ENCODE results near the gene SLC6A12.

Gene SLC6A12

DNA sequence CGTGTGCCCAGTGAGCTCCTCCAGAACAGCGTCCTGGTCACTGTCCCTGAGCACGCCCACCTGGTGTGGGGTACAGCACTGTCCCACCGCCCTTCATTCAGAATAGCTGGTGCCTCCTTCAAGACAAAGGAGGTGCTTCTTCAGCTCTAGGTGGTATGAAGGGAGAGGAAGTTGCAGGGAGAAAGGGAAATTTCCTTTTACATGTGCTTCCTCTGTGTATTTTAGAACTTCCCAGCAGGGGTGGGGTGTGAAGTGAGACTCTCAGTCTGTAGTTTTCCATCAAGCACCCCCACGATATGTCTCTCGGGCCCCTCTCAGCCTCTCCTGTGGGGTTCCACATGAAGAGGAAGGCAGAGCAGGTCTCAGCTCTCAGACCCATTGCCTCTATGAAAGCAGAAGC is 1.2 kb upstream of the SLC6A12 start:
- no peak for FAIRE-seq
- no peak for DNase-seq (ENCODE audit: insufficient read length, low spot score)
- TF ChIP-seq POLR2A (IDR thresholded peaks at IDR 0.05; ENCODE audit: low read depth, low read length) = no peak

DNA sequence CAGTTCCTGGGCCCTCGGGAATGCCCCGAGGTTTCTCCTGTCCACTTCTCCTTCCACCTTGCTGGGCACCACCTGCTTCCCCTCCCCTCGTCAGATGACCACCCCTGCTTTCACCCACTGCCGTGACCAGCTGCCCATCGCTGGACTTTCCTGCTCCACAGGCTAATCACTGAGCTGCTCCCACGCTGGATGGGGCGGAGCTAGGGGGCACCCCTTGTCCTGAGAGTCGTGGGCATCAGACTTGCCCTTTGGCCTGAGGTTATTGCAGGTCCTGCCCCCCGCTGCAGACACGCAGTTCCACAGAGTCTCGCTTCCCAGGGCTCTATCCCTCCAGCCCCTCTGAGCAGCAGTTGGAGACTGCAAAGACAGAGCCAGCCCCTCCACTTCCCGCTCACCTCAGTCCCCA is 427 bp downstream of the SLC6A12 start:
- FAIRE-seq = no peak
- no peak for DNase-seq (ENCODE audit: insufficient read length, low spot score)
- no peak for TF ChIP-seq POLR2A (IDR thresholded peaks at IDR 0.05; ENCODE audit: low read depth, low read length)

DNA sequence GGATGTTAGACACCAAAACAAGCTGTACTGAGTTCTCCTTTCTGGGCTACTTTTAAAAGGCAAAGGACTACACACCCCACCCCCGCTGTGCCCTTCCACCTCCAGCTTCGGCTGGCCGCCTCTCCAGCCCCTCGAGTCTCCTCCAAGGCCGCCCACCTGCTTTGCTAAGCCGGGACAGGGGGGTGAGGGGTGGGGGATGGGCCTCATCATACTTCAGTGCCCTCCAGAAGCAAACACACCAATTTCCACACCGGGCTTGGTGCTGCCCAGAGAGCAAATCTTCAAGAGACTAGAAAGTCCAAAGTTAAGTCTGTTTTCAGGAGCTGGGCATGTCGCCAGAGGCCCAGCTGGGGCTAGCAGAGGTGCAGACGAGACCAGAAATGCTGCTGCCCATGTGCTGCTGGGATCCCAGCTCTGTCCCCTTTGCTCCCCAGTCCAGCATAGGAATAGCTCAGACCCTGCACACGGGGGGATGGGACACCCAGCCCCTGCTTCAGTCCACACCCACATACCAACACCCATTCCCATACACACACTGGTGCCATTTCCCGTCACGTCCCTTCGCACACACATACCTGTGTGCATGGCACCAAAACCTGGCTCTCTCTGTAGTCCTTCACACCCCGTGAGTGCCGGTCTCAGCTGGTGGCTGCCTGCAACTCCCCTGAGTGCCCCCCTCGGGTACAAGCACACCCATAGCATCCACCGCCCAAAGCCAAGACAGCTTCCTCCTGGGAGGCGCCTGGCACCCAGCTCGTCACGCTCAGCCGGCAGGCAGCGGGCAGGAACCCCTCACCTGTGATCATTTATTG is 1.0 kb downstream of the SLC6A12 start:
- TF ChIP-seq POLR2A (IDR thresholded peaks at IDR 0.05; ENCODE audit: low read depth, low read length) = no peak
- FAIRE-seq (no peak), DNase-seq (ENCODE audit: insufficient read length, low spot score) (no peak)

DNA sequence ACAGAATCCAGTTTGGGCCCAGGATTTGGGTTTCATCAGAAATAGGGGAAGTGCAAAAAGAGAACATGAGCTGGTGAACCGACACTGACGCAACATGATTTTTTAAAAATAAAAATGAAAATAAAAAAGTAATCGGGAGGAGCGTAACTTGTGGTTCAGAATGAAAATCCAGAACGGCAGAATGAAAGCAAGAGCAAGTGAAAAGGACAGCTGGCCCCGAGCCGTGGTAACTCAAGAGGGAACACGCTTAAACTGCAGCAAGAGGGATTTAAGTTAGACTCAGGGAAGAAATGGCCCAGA is 1.6 kb downstream of the SLC6A12 start:
- DNase-seq (ENCODE audit: insufficient read length, low spot score) = no peak
- no peak for FAIRE-seq
- TF ChIP-seq POLR2A (IDR thresholded peaks at IDR 0.05; ENCODE audit: low read depth, low read length) = no peak

DNA sequence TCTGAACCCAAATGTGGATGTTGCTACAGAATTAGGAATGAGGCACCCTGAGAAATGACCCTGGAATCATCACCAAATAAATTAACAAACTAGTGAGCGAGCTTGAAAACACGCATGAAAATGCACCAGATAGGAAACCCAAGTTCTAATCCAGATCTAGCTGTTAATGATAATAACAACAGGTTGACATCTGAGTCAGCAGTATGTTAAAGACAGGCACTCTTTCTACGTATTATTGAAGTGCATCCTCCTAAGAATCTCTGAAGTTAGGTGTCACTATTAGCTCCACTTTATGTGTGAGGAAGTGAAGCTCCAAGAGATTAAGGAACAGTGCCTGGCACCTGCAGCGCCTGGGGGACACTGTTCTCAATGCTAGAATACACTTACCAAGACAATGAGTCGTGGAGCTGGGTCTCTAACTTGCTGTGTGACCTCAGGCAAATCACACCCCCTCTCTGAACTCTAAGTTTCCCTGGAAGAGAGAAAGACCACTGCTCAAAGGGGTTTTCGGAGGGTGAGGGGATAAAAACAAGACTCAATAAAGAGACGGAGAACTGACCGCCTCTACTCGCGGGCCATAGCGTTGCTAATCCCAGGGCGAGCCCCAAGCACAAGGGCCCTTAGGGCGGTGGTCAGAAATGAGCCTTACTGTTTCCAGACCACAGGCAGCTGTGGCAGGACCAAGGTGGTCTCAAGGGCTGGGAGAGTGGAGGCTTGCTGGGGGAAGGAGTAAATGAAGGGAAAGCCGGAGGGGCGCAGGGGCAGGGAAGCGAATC is 2.1 kb downstream of the SLC6A12 start:
- no peak for DNase-seq (ENCODE audit: insufficient read length, low spot score)
- no peak for TF ChIP-seq POLR2A (IDR thresholded peaks at IDR 0.05; ENCODE audit: low read depth, low read length)
- no peak for FAIRE-seq

DNA sequence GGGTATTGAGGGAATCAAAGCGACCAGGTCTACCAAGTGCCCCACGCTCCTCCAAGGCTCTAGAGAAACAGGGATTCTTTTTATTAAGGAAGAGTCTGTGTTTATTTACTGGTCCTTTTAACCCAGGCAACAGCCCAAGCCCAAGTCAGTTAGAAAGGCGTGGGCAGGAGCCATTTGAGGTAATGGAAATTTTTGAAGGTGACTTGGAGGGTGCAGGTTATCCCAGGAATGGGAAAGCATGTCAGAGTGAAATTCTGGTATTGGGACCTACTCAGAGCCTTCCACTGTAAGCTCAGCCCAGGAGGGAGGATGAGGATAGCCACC is 2.9 kb downstream of the SLC6A12 start:
- DNase-seq (ENCODE audit: insufficient read length, low spot score) = no peak
- FAIRE-seq = no peak
- TF ChIP-seq POLR2A (IDR thresholded peaks at IDR 0.05; ENCODE audit: low read depth, low read length) = no peak

DNA sequence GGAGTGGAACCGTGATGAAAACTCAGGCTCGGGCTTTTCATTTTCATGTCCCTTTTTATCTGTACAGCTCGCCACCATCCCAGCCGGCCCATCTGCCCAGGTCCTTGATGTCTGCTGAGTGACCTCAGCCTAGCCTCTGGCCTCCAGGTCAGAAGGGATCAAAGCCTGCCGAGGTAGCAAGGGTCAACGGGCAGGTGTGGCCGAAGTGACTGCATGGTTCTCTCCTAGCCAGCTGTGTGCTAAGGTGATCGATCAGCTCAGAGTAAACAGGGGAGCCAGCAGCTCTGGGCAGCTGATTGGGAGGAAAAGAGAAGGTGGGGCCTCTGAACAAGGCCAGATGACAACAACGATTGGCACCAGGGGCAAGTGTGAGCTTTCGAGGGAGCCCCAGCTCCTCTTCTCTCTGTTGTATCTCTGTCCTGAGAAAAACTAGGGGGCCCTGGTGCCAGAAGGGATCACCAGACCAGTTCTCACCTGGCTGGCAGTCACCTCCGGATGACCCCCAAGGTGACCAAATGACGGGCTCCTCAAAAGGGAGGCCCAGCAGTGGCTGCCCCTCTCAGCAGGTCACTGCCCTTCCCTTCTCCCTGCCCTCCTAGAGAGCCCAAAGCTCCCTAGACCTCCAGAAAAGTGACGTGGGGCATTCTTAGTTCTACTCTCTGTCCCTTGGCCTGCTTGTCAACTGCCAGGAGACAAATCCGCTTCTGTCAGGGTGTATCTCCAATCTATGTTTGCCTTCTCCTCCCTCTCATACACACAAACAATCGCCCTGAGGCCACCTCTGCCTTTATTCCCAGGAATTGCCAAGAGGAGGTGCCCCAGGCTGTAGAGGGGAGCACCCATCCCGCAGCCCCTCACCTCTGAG is 3.4 kb downstream of the SLC6A12 start:
- FAIRE-seq (no peak), DNase-seq (ENCODE audit: insufficient read length, low spot score) (no peak)
- no peak for TF ChIP-seq POLR2A (IDR thresholded peaks at IDR 0.05; ENCODE audit: low read depth, low read length)

DNA sequence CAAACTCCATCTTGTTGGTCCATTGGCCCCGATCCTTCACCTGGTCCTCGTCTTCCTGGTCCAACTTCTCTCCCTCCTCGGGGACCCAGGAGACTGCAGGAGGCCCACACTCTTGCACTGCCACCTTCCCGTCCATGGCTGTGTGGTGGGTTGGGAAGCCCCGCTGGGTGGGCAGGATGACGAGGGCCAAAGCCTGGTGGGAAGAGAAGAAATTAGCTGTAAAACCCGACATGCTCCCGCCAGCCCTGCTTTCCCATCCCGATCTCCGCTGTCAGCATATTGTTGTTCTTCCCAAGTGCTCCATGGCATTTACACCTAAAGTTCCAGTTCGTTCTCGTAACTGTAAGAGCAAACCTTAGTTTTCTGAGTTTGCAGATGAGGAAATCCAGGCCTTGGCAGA is 4.1 kb downstream of the SLC6A12 start:
- TF ChIP-seq POLR2A (IDR thresholded peaks at IDR 0.05; ENCODE audit: low read depth, low read length) = no peak
- DNase-seq (ENCODE audit: insufficient read length, low spot score) (no peak), FAIRE-seq (no peak)

DNA sequence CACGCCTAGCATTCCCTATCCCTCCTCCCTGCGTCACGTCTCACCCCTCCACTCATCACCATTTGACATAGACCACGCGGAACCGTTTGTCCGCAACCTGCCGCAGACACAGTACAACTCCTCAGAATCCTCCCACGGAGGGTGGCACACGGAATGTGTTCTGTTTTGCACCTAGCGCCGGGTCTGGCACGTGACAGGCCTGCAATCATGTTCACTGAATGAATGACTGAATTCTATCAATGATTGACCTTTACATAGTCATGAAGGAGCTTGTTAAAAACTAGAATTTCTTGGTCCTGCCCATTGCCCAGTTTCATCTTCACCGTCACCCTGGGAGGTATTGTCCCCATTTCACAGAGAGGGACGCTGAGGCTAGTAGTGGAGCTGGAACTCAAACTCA is 4.7 kb downstream of the SLC6A12 start:
- no peak for FAIRE-seq
- DNase-seq (ENCODE audit: insufficient read length, low spot score) = no peak
- TF ChIP-seq POLR2A (IDR thresholded peaks at IDR 0.05; ENCODE audit: low read depth, low read length) = no peak

DNA sequence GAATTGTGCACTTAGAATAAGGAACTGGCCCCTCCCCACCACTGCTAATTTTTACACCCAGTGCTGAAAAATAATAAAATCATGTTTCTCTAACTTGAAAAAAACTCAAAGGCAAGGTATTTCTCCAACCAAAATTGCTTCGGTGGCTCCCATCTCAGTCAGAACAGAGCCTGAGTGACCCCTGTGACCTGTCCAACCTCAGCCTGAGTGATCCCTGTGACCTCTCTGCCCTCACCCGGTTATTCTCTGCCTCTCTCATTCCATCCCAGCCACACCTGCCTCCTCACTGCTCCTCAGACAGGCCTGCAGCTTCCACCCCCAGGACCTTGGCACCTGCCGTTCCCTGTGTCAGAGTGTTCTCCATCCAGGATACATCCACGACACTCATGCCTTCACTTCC is 5.1 kb downstream of the SLC6A12 start:
- no peak for TF ChIP-seq POLR2A (IDR thresholded peaks at IDR 0.05; ENCODE audit: low read depth, low read length)
- FAIRE-seq (no peak), DNase-seq (ENCODE audit: insufficient read length, low spot score) (no peak)

DNA sequence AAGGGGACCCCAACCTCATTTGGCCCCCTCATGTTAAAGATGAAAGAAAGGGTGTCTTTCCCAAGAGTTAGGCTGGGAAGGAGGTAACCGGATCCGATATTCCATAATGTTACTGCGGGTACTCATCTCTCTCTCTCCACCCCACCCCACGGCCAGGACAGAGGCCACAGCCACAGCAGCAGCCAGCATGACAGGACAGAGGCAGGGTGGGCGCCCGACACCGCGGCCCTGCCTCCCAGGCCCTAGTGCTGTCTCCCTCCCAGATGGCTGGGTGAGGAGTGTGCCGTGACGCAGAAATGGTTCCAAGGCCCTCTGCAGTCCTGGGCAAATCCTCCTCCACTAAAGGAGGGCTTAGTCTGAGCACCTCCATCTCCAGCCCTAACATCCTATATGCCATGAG is 6.2 kb downstream of the SLC6A12 start:
- TF ChIP-seq POLR2A (IDR thresholded peaks at IDR 0.05; ENCODE audit: low read depth, low read length) = no peak
- no peak for DNase-seq (ENCODE audit: insufficient read length, low spot score)
- no peak for FAIRE-seq

DNA sequence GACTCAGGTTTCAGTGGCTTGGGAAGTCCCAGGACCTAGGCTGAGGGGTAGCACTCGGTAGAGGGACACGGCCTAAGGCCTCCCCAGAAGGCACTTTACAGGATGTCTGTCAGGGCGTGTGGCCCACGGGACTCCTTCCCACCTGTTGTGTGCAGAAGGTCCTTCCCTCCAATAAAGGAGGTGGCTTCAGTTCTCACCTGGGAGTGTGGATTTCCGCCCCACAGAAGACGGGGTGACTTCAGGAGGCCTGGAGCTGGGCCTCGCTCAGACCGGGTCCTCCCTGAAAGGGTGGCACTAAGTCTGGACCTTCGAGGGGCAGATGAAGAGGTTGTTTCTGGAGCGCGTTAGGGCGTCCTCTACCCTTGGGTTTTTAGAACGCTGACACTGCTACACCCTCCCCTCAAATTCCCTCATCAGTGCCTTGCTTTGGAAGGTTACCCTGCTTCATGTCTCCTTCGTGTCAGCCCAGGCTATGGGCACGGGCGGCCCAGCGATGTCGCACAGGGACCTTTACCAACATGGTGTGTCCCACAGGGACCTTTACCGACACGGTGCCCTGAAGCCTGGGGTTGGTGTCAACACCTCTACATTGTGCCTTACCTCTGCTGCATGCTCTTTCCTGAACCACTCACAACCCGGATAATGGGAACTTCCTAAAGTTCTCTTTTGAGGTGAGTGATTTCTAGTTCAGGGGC is 7.1 kb downstream of the SLC6A12 start:
- FAIRE-seq (no peak), DNase-seq (ENCODE audit: insufficient read length, low spot score) (no peak)
- no peak for TF ChIP-seq POLR2A (IDR thresholded peaks at IDR 0.05; ENCODE audit: low read depth, low read length)

DNA sequence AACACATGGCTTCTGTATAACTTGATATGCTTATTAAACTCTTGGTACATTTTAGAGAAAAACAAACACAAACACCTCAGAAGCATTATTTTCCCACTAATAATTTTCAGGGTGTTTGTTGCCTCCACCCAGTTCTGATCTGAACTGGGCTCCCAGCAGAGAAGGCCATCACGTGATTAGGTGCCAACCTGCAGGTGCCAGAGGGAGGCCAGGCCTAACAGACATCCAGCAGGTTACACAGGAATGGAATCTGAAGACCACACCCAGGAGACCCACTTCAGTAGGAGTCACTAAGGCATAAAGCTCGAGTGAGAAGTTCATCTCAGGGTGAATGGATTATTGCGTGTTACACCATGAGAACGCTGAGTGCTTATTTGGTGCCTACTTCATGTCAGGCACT is 8.9 kb downstream of the SLC6A12 start:
- FAIRE-seq (no peak), DNase-seq (ENCODE audit: insufficient read length, low spot score) (no peak)
- no peak for TF ChIP-seq POLR2A (IDR thresholded peaks at IDR 0.05; ENCODE audit: low read depth, low read length)

DNA sequence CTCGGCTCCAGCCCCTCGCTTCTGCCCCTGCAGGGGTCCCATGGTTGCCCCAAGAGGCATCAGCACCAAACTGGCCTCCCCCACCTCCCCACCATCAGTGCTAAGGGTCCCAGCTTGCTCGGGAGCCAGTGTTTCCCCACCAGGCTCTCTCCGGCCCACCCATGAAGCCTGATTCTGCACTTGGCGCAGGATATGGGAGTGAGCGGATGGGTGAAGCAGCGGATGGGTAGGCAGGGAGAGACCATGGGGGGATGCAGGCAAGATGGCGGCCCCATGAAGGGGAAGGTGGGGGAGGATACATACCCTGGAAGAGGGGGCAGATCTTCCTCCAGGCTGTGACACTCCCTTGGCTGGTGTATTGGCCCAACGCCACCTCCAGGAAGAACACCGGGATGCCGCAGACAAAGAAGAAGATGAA is 9.7 kb downstream of the SLC6A12 start:
- DNase-seq (ENCODE audit: insufficient read length, low spot score) (no peak), FAIRE-seq (no peak)

More for the DNA sequence above, 9.7 kb downstream of the SLC6A12 start:
- no peak for TF ChIP-seq POLR2A (IDR thresholded peaks at IDR 0.05; ENCODE audit: low read depth, low read length)

Measured in H54 (cell line).